GM18861 (cell line): ENCODE data around the gene GAMT.

ENCODE experiments used
- ATAC-seq: cut with Tn5 transposase; IDR thresholded peaks from one replicate; pipeline ENCODE4 v1.9.1; 2021; ENCODE audit not compliant: unreplicated experiment

GAMT gene

GRCh38 chr19:1402411-1403070 lies 1.2 kb upstream of the GAMT start:
- ATAC-seq: no peak

GRCh38 chr19:1401889-1402217 lies 511 bp upstream of the GAMT start:
- ATAC-seq: no peak

GRCh38 chr19:1400281-1401137 lies 833 bp downstream of the GAMT start:
- no peak for ATAC-seq

- no peak for ATAC-seq
These were observed 1.6 kb downstream of the GAMT start for GRCh38 chr19:1399745-1400144.

- ATAC-seq: no peak
These were observed 2.3 kb downstream of the GAMT start for GRCh38 chr19:1399079-1399478.

GRCh38 chr19:1397838-1398237 lies 3.5 kb downstream of the GAMT start:
- ATAC-seq: no peak

- no peak for ATAC-seq
These were observed 4.3 kb downstream of the GAMT start for GRCh38 chr19:1396768-1397679.

GRCh38 chr19:1396019-1396767 lies 5.1 kb downstream of the GAMT start:
- no peak for ATAC-seq

- ATAC-seq: no peak
These were observed 5.9 kb downstream of the GAMT start for GRCh38 chr19:1395194-1396018.

- no peak for ATAC-seq
These were observed 6.8 kb downstream of the GAMT start for GRCh38 chr19:1394252-1395193.

GRCh38 chr19:1393841-1394240 lies 7.5 kb downstream of the GAMT start:
- ATAC-seq: no peak

GRCh38 chr19:1392939-1393530 lies 8.3 kb downstream of the GAMT start:
- ATAC-seq: no peak

GRCh38 chr19:1392407-1392806 lies 8.9 kb downstream of the GAMT start:
- ATAC-seq: no peak

GRCh38 chr19:1390890-1391423 lies 10.4 kb downstream of the GAMT start:
- ATAC-seq: no peak

GRCh38 chr19:1389033-1389940 lies 12.1 kb downstream of the GAMT start:
- no peak for ATAC-seq

GRCh38 chr19:1388637-1389026 lies 12.7 kb downstream of the GAMT start:
- ATAC-seq: no peak
